Activated CD8-positive, alpha-beta memory T cell treated with anti-CD3 and anti-CD28 coated beads, Interleukin-2, amount 10 ng/mL, durations not matched to agents 7 days and 5 days (primary cell): ENCODE measurements around the gene SAE1. TPM values are rescaled to one million over a fixed set of nuclear protein-coding genes. Genes with fewer than 3 reads are reported as not detected.

ENCODE experiments used
- ATAC-seq: fragments of 150-1000 bp; cut with Tn5 transposase; one replicate; pipeline ENCODE4 v1.10.0; 2021; ENCODE audit warnings: moderate library complexity
- CTCF ChIA-PET: fragments of 350-600 bp; sonication (Branson Sonifier 250); formaldehyde crosslinking; loops from one replicate; lab custom pipeline; 2021; ENCODE audit warnings: antibody characterized with exemption; lab: Charles Lee
- DNase-seq: peaks from one replicate; pipeline ENCODE4 v3.0.0-alpha.2; 2020
- H3K27ac Mint-ChIP-seq: one replicate; pipeline ENCODE4 v1.8.0; 2021; ENCODE audit warnings: mild to moderate bottlenecking, mixed read lengths
- H3K27me3 Mint-ChIP-seq: one replicate; pipeline ENCODE4 v1.8.0; 2021; ENCODE audit warnings: mixed read lengths
- H3K36me3 Mint-ChIP-seq: one replicate; pipeline ENCODE4 v1.8.0; 2021; ENCODE audit warnings: mild to moderate bottlenecking, mixed read lengths
- H3K4me1 Mint-ChIP-seq: one replicate; pipeline ENCODE4 v1.8.0; 2021; ENCODE audit warnings: mixed read lengths
- H3K4me3 Mint-ChIP-seq: one replicate; pipeline ENCODE4 v1.8.0; 2021; ENCODE audit warnings: mild to moderate bottlenecking, moderate library complexity, mixed read lengths
- H3K9me3 Mint-ChIP-seq: one replicate; pipeline ENCODE4 v1.8.0; 2022; ENCODE audit warnings: low read depth, mixed read lengths
- total RNA-seq, 2 experiments: library from RNA; stranded (reverse); gene quantifications; one replicate each; pipeline ENCODE4 v1.2.3, GENCODE V29; 2021

SAE1 gene
- total RNA-seq, 2 experiments from 2014 or later = 153 to 171 TPM

- CTCF ChIA-PET = interaction anchor here (1.0 to 7.0 kb wide), 7 partner anchors 12 to 102 kb away, joined by 3 to 106 read pairs (median 7); no protein-coding TSS in a partner anchor
- H3K27ac Mint-ChIP-seq = no peak overlapping the region
Measured at GRCh38 chr19:47144630-47145029, 14.0 kb downstream of the SAE1 start.

DNA sequence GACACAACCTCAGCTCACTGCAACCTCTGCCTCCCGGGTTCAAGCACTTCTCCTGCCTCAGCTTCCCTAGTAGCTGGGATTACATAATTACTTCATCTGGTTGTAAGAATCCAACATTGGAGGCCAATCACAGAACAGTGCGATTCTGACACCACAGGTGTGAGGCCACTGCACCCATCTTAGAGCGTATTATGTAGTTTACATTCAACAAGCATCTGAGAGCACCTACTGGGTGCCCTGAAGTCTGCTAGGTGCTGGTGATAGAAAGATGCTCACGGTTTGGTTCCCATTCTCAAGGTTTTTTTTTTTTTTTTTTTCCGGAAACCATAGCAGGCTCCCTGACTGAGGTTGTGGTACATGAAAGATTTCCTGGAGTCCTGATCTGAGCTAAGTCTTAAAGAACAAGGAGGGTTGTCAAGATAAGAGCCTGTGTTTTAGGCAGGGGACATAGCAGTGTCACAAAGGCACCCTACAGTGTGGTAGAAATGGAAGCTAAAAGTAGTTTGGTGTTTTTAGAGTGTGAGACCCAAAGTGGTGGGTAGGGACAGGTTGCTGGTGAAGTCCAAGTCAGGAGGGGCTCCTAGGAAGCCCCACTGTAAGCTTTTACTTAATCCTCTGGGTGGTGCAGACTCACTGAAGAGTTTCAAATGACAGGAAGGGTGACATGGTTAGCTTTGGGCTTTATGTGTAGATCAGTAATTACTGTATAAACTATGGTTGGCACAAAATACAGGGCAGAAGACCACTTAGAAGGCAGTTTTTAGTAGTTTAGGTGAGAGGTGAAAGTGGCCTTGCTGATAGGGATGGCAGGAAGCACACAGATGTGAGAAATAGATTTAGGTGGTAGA is 15.2 kb downstream of the SAE1 start:
- CTCF ChIA-PET = interaction anchor here (0.7 to 7.0 kb wide), 10 partner anchors 9 to 133 kb away, joined by 3 to 106 read pairs (median 7); no protein-coding TSS in a partner anchor
- Mint-ChIP-seq H3K27me3 (no peaks in the 10 kb centered on the region), H3K27ac (peak overlapping the region; percentile 55), H3K36me3 (peaks cover 50% of the 10 kb centered on the region), H3K4me1 (peaks cover 46% of the 10 kb centered on the region), H3K9me3 (no peaks in the 10 kb centered on the region), H3K4me3 (no peak overlapping the region)
- no peak for DNase-seq
- peak; percentile 61 for ATAC-seq

More at GRCh38 chr19:47144630-47145029, 14.0 kb downstream of the SAE1 start:
- no peaks in the 10 kb centered on the region for H3K9me3 Mint-ChIP-seq
- H3K27me3 Mint-ChIP-seq = no peaks in the 10 kb centered on the region
- peaks cover 46% of the 10 kb centered on the region for H3K4me1 Mint-ChIP-seq
- ATAC-seq (no peak), DNase-seq (no peak)
- H3K4me3 Mint-ChIP-seq = no peak overlapping the region
- H3K36me3 Mint-ChIP-seq = peaks cover 42% of the 10 kb centered on the region

DNA sequence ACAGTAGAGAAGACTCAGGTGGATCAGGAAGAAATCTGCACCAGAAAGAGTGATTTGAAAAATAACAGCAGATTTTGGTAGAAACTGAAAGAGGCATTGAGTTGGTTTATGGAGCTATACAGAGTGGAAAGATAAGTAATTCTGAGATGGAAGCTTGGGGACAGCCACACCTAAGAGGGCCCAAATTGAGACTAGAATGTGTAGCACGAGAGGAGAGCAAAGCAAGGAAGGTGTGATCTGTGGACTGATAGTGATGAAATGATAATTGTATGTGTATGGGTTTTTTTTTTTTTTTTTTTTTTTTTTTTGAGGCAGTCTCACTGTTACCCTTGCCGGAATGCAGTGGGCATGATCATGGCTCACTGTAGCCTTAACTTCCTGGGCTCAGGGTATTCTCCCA is 16.3 kb downstream of the SAE1 start:
- peaks cover 40% of the 10 kb centered on the region for H3K4me1 Mint-ChIP-seq
- ATAC-seq (no peak), DNase-seq (no peak)
- no peaks in the 10 kb centered on the region for H3K9me3 Mint-ChIP-seq
- peak overlapping the region; percentile 37 for H3K27ac Mint-ChIP-seq
- H3K27me3 Mint-ChIP-seq = no peaks in the 10 kb centered on the region
- H3K36me3 Mint-ChIP-seq = peaks cover 56% of the 10 kb centered on the region
- CTCF ChIA-PET = interaction anchor here (0.6 to 7.0 kb wide), 5 partner anchors 10 to 134 kb away, joined by 3 to 106 read pairs (median 4); no protein-coding TSS in a partner anchor
- no peak overlapping the region for H3K4me3 Mint-ChIP-seq

GRCh38 chr19:47151627-47152026 is 21.0 kb downstream of the SAE1 start:
- Mint-ChIP-seq H3K4me1 (peaks cover 23% of the 10 kb centered on the region), H3K27me3 (no peaks in the 10 kb centered on the region), H3K27ac (peak overlapping the region; percentile 6), H3K9me3 (no peaks in the 10 kb centered on the region), H3K4me3 (no peak overlapping the region), H3K36me3 (peaks cover 61% of the 10 kb centered on the region)
- ATAC-seq (no peak), DNase-seq (no peak)
- CTCF ChIA-PET = interaction anchor here (2.3 kb wide), 1 partner anchor 93 kb away, joined by 11 read pairs; no protein-coding TSS in a partner anchor

GRCh38 chr19:47152205-47152604 is 21.6 kb downstream of the SAE1 start:
- no peak overlapping the region for H3K4me3 Mint-ChIP-seq
- H3K27ac Mint-ChIP-seq = no peak overlapping the region
- peaks cover 63% of the 10 kb centered on the region for H3K36me3 Mint-ChIP-seq
- no peaks in the 10 kb centered on the region for H3K27me3 Mint-ChIP-seq
- H3K9me3 Mint-ChIP-seq = no peaks in the 10 kb centered on the region
- H3K4me1 Mint-ChIP-seq = peaks cover 25% of the 10 kb centered on the region
- CTCF ChIA-PET = interaction anchor here (0.7 to 2.3 kb wide), 3 partner anchors 21 to 92 kb away, joined by 3 to 11 read pairs (median 3); no protein-coding TSS in a partner anchor
- DNase-seq = no peak
- no peak for ATAC-seq

GRCh38 chr19:47152632-47153031 is 22.0 kb downstream of the SAE1 start:
- DNase-seq (no peak), ATAC-seq (no peak)
- H3K4me1 Mint-ChIP-seq = peaks cover 29% of the 10 kb centered on the region
- no peaks in the 10 kb centered on the region for H3K9me3 Mint-ChIP-seq
- H3K36me3 Mint-ChIP-seq = peaks cover 65% of the 10 kb centered on the region
- H3K4me3 Mint-ChIP-seq = no peak overlapping the region
- no peaks in the 10 kb centered on the region for H3K27me3 Mint-ChIP-seq
- CTCF ChIA-PET = interaction anchor here (0.7 to 2.3 kb wide), 3 partner anchors 21 to 92 kb away, joined by 3 to 11 read pairs (median 3); no protein-coding TSS in a partner anchor
- peak overlapping the region; percentile 42 for H3K27ac Mint-ChIP-seq

GRCh38 chr19:47153266-47153665 is 22.6 kb downstream of the SAE1 start:
- peaks cover 34% of the 10 kb centered on the region for H3K4me1 Mint-ChIP-seq
- DNase-seq (no peak), ATAC-seq (no peak)
- no peak overlapping the region for H3K27ac Mint-ChIP-seq
- peaks cover 65% of the 10 kb centered on the region for H3K36me3 Mint-ChIP-seq
- CTCF ChIA-PET = interaction anchor here (1.3 to 2.3 kb wide), 3 partner anchors 71 to 93 kb away, joined by 3 to 11 read pairs (median 4); no protein-coding TSS in a partner anchor
- no peak overlapping the region for H3K4me3 Mint-ChIP-seq
- no peaks in the 10 kb centered on the region for H3K9me3 Mint-ChIP-seq
- no peaks in the 10 kb centered on the region for H3K27me3 Mint-ChIP-seq

GRCh38 chr19:47155148-47155547 is 24.5 kb downstream of the SAE1 start:
- H3K4me3 Mint-ChIP-seq = no peak overlapping the region
- ATAC-seq (no peak), DNase-seq (no peak)
- peaks cover 42% of the 10 kb centered on the region for H3K4me1 Mint-ChIP-seq
- H3K27ac Mint-ChIP-seq = no peak overlapping the region
- H3K36me3 Mint-ChIP-seq = peaks cover 67% of the 10 kb centered on the region
- CTCF ChIA-PET = interaction anchor here (0.8 to 4.8 kb wide), 4 partner anchors 9 to 92 kb away, joined by 3 to 19 read pairs (median 8); no protein-coding TSS in a partner anchor
- H3K9me3 Mint-ChIP-seq = no peaks in the 10 kb centered on the region
- H3K27me3 Mint-ChIP-seq = no peaks in the 10 kb centered on the region

GRCh38 chr19:47156861-47157430 is 26.3 kb downstream of the SAE1 start:
- DNase-seq = peak; percentile 42
- peak overlapping the region; percentile 73 for H3K27ac Mint-ChIP-seq
- H3K4me3 Mint-ChIP-seq = no peak overlapping the region
- no peaks in the 10 kb centered on the region for H3K9me3 Mint-ChIP-seq
- peaks cover 44% of the 10 kb centered on the region for H3K4me1 Mint-ChIP-seq
- no peaks in the 10 kb centered on the region for H3K27me3 Mint-ChIP-seq
- CTCF ChIA-PET = interaction anchor here (0.8 to 4.8 kb wide), 18 partner anchors 7 to 144 kb away, joined by 3 to 32 read pairs (median 6); partner anchors contain the start of genes CCDC9 and SAE1
- peaks cover 61% of the 10 kb centered on the region for H3K36me3 Mint-ChIP-seq
- peak; percentile 38 for ATAC-seq

GRCh38 chr19:47157431-47158321 is 27.0 kb downstream of the SAE1 start:
- Mint-ChIP-seq H3K27ac (peak overlapping the region; percentile 73), H3K36me3 (peaks cover 55% of the 10 kb centered on the region), H3K27me3 (no peaks in the 10 kb centered on the region), H3K9me3 (no peaks in the 10 kb centered on the region), H3K4me1 (peaks cover 44% of the 10 kb centered on the region), H3K4me3 (peak overlapping the region; percentile 10)
- ATAC-seq (peak; percentile 46), DNase-seq (peak; percentile 51)
- CTCF ChIA-PET = interaction anchor here (0.8 to 4.8 kb wide), 24 partner anchors 8 to 191 kb away, joined by 3 to 32 read pairs (median 5); partner anchors contain the start of genes CCDC9 and SAE1

DNA sequence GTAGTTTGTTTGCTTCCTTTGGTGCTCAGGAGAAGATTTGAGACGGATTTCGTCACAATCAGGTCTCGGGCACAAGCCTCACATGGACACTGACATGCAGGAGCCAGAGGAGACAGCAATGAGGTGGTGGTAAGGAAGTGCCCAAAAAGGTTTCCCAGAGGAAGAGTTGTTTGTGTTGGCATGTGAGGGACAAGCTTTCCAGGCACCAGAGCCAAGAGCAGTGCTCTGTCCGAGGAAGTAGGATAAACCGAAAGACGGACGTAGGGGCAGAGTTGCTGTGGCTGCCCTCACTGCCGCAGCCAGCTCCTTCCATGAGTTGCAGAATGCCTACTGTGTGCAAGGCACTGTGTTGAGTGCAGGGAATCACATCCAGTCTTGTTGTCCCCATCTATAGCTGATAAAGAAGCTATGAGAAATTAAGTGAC is 27.7 kb downstream of the SAE1 start:
- no peak for ATAC-seq
- Mint-ChIP-seq H3K4me3 (no peak overlapping the region), H3K9me3 (no peaks in the 10 kb centered on the region), H3K36me3 (peaks cover 49% of the 10 kb centered on the region), H3K27me3 (no peaks in the 10 kb centered on the region), H3K27ac (peak overlapping the region; percentile 73), H3K4me1 (peaks cover 44% of the 10 kb centered on the region)
- DNase-seq = no peak
- CTCF ChIA-PET = interaction anchor here (0.9 to 4.8 kb wide), 11 partner anchors 9 to 190 kb away, joined by 3 to 32 read pairs (median 10); no protein-coding TSS in a partner anchor

DNA sequence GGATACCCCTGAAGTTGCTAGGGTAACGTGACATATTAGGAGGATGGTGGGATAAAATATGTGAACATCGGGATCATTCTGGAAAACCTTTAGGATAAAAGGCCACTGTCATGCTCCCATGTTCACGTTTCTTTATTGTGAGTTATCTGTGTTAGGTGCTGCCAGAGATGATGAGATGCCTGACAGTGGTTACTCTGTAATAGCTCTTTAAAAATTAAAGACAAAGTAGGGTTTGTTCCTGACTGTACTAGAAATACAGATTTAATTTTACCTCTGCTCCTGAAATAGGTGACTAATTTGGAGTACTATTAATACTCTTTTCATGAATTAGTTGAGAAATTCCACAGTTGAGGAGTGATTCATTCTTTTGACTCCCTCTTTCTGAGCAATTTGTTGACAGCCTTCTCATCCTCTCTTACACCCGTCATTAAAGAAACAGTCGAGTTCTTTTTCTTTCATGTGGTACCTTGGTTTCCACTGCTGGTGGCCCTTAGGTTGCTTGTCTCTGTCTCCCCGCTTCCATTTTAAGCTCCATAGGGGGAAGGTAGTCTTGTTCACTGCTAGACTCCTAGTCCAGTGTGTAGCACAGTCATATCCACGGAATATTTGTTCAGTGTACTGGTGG is 28.4 kb downstream of the SAE1 start:
- no peaks in the 10 kb centered on the region for H3K9me3 Mint-ChIP-seq
- no peak overlapping the region for H3K4me3 Mint-ChIP-seq
- H3K36me3 Mint-ChIP-seq = peaks cover 49% of the 10 kb centered on the region
- H3K27me3 Mint-ChIP-seq = no peaks in the 10 kb centered on the region
- CTCF ChIA-PET = interaction anchor here (0.6 to 4.8 kb wide), 11 partner anchors 9 to 190 kb away, joined by 3 to 32 read pairs (median 10); no protein-coding TSS in a partner anchor
- H3K4me1 Mint-ChIP-seq = peaks cover 44% of the 10 kb centered on the region
- DNase-seq (no peak), ATAC-seq (peak; percentile 52)
- H3K27ac Mint-ChIP-seq = peak overlapping the region; percentile 73
